Activated naive CD4-positive, alpha-beta T cell treated with anti-CD3 and anti-CD28 coated beads for 36 hours (primary cell): Measurements from ENCODE around the gene SSR1. TPM values are rescaled to one million over a fixed set of nuclear protein-coding genes. Genes with fewer than 3 reads are reported as not detected.
A peak's percentile ranks its signal among the peaks of the same experiment; 100 is the strongest.

Experiments
- CTCF ChIA-PET: fragments of 350-600 bp; sonication (Branson Sonifier 250); formaldehyde crosslinking; loops from one replicate; lab custom pipeline; 2021; ENCODE audit warnings: antibody characterized with exemption; lab: Charles Lee
- DNase-seq: peaks from one replicate; pipeline ENCODE4 v3.0.0-alpha.2; 2020
- H3K27ac Mint-ChIP-seq: one replicate; pipeline ENCODE4 v1.8.0; 2021; ENCODE audit warnings: mild to moderate bottlenecking, mixed read lengths
- H3K27me3 Mint-ChIP-seq: one replicate; pipeline ENCODE4 v1.8.0; 2021; ENCODE audit warnings: low read depth, mixed read lengths
- H3K36me3 Mint-ChIP-seq: one replicate; pipeline ENCODE4 v1.8.0; 2021; ENCODE audit warnings: low read depth, mixed read lengths
- H3K4me1 Mint-ChIP-seq: one replicate; pipeline ENCODE4 v1.8.0; 2021; ENCODE audit warnings: low read depth, mixed read lengths
- H3K4me3 Mint-ChIP-seq: one replicate; pipeline ENCODE4 v1.8.0; 2021; ENCODE audit warnings: mild to moderate bottlenecking, moderate library complexity, mixed read lengths
- H3K9me3 Mint-ChIP-seq: one replicate; pipeline ENCODE4 v1.8.0; 2021; ENCODE audit warnings: mixed read lengths
- intact Hi-C: fragments of 100-400 bp; cut with micrococcal nuclease; formaldehyde crosslinking; loops from one replicate; pipeline ENCODE4 v1.15.1; 2023
- total RNA-seq, 2 experiments: library from RNA; stranded (reverse); gene quantifications; one replicate each; pipeline ENCODE4 v1.2.3, GENCODE V29; 2021

The SSR1 gene
- total RNA-seq, 2 experiments from 2014 or later = 116 to 121 TPM

DNA sequence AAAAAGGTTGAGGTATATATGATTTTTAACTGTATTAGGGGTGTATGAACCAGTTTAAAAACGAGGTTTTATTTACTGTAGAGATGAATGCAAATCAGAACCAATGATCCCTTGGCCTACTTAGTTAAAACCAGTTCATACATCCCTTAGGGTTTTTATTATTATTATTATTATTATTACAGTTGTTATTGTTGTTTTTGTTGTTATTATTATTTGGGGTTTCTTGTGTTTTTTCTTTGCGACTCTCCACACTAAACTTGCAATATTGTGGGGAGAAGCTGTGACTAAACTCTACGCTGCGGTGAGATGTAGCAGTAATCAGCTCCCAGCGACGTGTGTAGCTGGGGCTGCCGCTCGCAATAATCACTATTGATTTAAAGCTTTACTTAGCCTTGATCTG is 62.2 kb downstream of the SSR1 start:
- Mint-ChIP-seq H3K27ac (no peak overlapping the region), H3K36me3 (peaks cover 12% of the 10 kb centered on the region), H3K9me3 (peaks cover 7% of the 10 kb centered on the region), H3K4me1 (no peaks in the 10 kb centered on the region), H3K27me3 (no peaks in the 10 kb centered on the region), H3K4me3 (no peak overlapping the region)
- no peak for DNase-seq
- intact Hi-C loops = no loop called here
- CTCF ChIA-PET = no interaction called here

GRCh38 chr6:7249946-7250643 is 62.9 kb downstream of the SSR1 start:
- H3K4me3 Mint-ChIP-seq = no peak overlapping the region
- DNase-seq = no peak
- no peak overlapping the region for H3K27ac Mint-ChIP-seq
- CTCF ChIA-PET = interaction anchor here (1.4 kb wide), 1 partner anchor 573 kb away, joined by 4 read pairs; no protein-coding TSS in a partner anchor
- peaks cover 12% of the 10 kb centered on the region for H3K36me3 Mint-ChIP-seq
- no peaks in the 10 kb centered on the region for H3K4me1 Mint-ChIP-seq
- intact Hi-C loops = no loop called here
- no peaks in the 10 kb centered on the region for H3K9me3 Mint-ChIP-seq
- H3K27me3 Mint-ChIP-seq = no peaks in the 10 kb centered on the region

DNA sequence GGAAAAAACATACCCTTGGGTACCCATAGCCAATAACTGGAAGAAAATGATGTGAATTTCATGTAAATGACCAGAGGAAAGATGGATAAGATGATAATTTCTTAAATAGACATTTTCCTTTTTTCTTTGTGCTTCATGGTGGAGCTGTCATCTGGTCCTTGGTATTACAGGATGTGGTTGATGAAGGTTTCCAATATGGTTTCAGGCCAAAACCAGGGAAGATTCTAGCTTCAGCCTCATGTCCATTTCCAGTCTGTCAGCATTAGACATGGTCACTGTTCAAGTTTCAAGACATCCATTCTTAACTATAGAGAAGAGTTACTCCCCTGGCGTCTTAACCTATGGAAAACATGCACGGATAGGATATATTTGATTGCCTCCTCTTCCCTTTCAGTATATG is 63.6 kb downstream of the SSR1 start:
- no peak for DNase-seq
- H3K4me3 Mint-ChIP-seq = no peak overlapping the region
- H3K27ac Mint-ChIP-seq = no peak overlapping the region
- no peaks in the 10 kb centered on the region for H3K9me3 Mint-ChIP-seq
- CTCF ChIA-PET = interaction anchor here (1.4 kb wide), 1 partner anchor 572 kb away, joined by 4 read pairs; no protein-coding TSS in a partner anchor
- intact Hi-C loops = no loop called here
- peaks cover 12% of the 10 kb centered on the region for H3K36me3 Mint-ChIP-seq
- no peaks in the 10 kb centered on the region for H3K27me3 Mint-ChIP-seq
- H3K4me1 Mint-ChIP-seq = no peaks in the 10 kb centered on the region

DNA sequence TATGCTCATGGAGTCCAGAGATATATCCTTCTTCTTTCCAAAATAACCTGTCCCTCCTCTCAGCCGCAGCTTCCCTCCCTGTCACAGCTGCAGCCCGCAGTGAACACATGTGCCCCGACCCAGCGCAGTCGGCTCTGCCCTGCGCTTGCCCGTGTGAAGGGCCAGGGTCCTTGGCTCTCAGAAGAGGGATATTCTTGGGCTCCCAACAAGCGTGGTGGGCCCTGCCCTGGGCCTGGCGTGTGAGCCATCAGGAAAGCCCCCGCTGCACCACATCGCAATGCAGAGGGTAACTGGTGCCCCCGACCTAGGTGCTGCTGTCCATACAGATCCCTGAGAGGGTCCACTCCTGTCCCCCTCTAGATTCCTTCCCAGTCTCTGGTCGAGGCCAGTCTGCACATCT is 65.2 kb downstream of the SSR1 start:
- Mint-ChIP-seq H3K4me1 (peaks cover 7% of the 10 kb centered on the region), H3K36me3 (peaks cover 12% of the 10 kb centered on the region), H3K4me3 (no peak overlapping the region), H3K27ac (no peak overlapping the region), H3K9me3 (no peaks in the 10 kb centered on the region), H3K27me3 (no peaks in the 10 kb centered on the region)
- intact Hi-C loops = no loop called here
- no peak for DNase-seq
- CTCF ChIA-PET = interaction anchor here (1.6 kb wide), 1 partner anchor 523 kb away, joined by 4 read pairs; no protein-coding TSS in a partner anchor

GRCh38 chr6:7247179-7247456 is 65.9 kb downstream of the SSR1 start:
- Mint-ChIP-seq H3K4me3 (no peak overlapping the region), H3K27me3 (no peaks in the 10 kb centered on the region), H3K9me3 (no peaks in the 10 kb centered on the region), H3K27ac (no peak overlapping the region), H3K36me3 (peaks cover 12% of the 10 kb centered on the region), H3K4me1 (peaks cover 12% of the 10 kb centered on the region)
- CTCF ChIA-PET = interaction anchor here (1.6 kb wide), 1 partner anchor 522 kb away, joined by 4 read pairs; no protein-coding TSS in a partner anchor
- DNase-seq = no peak
- intact Hi-C loops = no loop called here

DNA sequence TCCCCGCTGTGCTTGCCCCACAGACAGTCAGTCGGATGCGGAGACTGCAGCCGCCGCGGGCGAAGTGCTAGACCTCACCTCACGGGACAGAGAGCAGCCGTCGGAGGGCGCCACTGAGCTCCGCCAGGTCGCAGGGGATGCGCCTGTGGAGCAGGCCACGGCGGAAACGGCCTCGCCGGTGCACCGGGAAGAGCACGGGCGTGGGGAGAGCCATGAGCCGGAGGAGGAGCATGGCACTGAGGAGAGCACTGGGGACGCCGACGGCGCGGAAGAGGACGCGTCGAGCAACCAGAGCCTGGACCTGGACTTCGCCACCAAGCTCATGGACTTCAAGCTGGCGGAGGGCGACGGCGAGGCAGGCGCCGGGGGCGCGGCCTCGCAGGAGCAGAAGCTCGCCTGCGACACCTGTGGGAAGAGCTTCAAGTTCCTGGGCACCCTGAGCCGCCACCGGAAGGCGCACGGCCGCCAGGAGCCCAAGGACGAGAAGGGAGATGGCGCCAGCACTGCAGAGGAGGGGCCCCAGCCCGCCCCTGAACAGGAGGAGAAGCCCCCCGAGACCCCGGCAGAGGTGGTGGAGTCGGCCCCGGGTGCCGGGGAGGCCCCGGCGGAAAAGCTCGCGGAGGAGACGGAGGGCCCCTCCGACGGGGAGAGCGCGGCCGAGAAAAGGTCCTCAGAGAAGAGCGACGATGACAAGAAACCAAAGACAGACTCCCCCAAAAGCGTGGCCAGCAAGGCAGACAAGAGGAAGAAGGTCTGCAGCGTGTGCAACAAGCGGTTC is 66.4 kb downstream of the SSR1 start:
- Mint-ChIP-seq H3K27ac (no peak overlapping the region), H3K4me3 (no peak overlapping the region), H3K4me1 (peaks cover 14% of the 10 kb centered on the region), H3K9me3 (no peaks in the 10 kb centered on the region), H3K36me3 (peaks cover 12% of the 10 kb centered on the region), H3K27me3 (no peaks in the 10 kb centered on the region)
- CTCF ChIA-PET = interaction anchor here (1.0 to 1.6 kb wide), 2 partner anchors 522 to 523 kb away, joined by 3 to 4 read pairs; no protein-coding TSS in a partner anchor
- no peak for DNase-seq
- intact Hi-C loops = no loop called here

DNA sequence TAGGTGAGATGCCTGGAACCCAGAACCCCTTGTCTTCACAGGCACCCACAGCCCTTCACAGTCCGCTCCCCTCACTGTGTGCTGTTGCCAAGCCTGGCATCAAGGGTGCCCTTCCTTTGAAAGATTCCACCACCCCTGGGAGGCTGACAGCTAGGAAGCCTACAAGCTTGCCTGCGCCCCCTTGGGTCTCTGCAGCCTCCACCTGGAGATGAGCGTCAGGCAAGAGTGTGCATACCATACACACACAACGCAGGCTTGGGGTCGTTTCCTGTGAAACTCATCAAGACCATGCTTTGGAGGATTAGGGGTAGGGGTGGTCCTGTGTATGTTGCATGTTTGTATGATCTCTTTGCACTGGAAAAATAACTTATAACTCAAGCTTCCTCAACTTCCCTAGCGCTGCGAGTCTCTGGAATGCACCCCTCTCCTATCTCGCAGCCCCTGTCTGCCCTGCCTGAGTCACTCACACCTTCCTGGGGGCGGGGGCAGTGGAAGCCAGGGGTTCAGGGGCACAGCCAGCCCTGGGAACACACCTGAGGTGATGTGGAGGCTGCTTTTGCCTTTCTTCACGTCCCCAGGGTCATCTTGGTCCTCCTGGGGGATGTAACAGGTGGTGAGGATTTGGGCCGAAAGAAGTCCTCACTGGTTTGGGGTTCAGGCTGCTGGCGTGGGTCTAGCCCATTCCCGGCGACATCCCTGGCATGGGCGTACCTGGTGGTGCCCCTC is 67.2 kb downstream of the SSR1 start:
- H3K4me3 Mint-ChIP-seq = no peak overlapping the region
- DNase-seq = no peak
- CTCF ChIA-PET = interaction anchor here (1.0 to 1.4 kb wide), 2 partner anchors 522 to 569 kb away, joined by 3 to 4 read pairs; no protein-coding TSS in a partner anchor
- H3K9me3 Mint-ChIP-seq = no peaks in the 10 kb centered on the region
- no peaks in the 10 kb centered on the region for H3K27me3 Mint-ChIP-seq
- peaks cover 9% of the 10 kb centered on the region for H3K36me3 Mint-ChIP-seq
- no peak overlapping the region for H3K27ac Mint-ChIP-seq
- intact Hi-C loops = no loop called here
- peaks cover 14% of the 10 kb centered on the region for H3K4me1 Mint-ChIP-seq

DNA sequence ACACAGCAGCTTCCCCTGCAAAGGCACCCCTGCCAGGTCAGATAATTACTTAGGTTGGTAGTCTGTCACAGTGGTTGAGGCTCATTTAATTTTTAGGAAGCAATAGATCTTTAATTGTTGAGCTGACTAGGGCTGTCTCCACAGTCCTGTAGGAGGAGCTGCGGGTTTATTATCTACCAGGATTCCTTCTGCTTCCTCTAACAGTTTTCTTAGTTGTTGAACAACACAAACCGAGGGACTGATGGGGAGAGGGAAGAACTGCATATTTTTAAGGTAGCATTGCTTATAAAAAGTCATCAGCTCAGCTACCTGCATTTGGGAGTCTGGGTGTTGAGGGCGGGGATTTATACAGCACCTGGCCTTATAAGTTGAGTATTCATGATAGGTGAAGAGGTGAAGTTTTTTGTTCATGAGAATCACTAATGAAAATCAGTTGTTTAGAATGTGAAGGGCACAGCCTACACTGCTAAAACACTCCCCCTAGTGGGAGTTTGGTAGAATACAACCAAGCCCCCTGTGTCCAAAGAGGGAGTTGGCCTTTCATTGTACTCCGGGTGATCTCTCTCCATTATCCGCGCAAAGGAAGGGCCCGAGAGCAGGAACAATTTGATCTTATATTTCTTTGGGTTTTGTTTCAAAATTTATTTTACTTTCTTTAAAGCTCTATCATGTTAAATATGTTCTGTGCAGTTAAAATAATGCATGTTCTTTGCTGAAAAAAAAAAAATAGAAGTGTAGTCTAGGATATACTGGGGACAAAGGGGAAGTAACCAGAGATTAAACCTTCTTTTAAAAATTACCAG is 69.6 kb downstream of the SSR1 start:
- CTCF ChIA-PET = interaction anchor here (0.6 to 2.0 kb wide), 36 partner anchors 9 to 567 kb away, joined by 3 to 14 read pairs (median 4); no protein-coding TSS in a partner anchor
- H3K36me3 Mint-ChIP-seq = peaks cover 5% of the 10 kb centered on the region
- no peaks in the 10 kb centered on the region for H3K9me3 Mint-ChIP-seq
- peak; percentile 64 for DNase-seq
- no peak overlapping the region for H3K27ac Mint-ChIP-seq
- intact Hi-C loops = loop anchor here (1.0 to 5.0 kb wide), 6 partner anchors 326 to 686 kb away; no protein-coding TSS in a partner anchor
- peaks cover 19% of the 10 kb centered on the region for H3K4me1 Mint-ChIP-seq
- H3K4me3 Mint-ChIP-seq = no peak overlapping the region
- no peaks in the 10 kb centered on the region for H3K27me3 Mint-ChIP-seq

GRCh38 chr6:7242835-7243178 is 70.2 kb downstream of the SSR1 start:
- Mint-ChIP-seq H3K9me3 (no peaks in the 10 kb centered on the region), H3K4me3 (no peak overlapping the region), H3K27ac (no peak overlapping the region), H3K4me1 (peaks cover 20% of the 10 kb centered on the region), H3K36me3 (peaks cover 2% of the 10 kb centered on the region), H3K27me3 (no peaks in the 10 kb centered on the region)
- CTCF ChIA-PET = interaction anchor here (0.6 to 2.0 kb wide), 22 partner anchors 8 to 566 kb away, joined by 3 to 14 read pairs (median 4); no protein-coding TSS in a partner anchor
- intact Hi-C loops = loop anchor here (1.0 to 5.0 kb wide), 6 partner anchors 326 to 686 kb away; no protein-coding TSS in a partner anchor
- DNase-seq = no peak

DNA sequence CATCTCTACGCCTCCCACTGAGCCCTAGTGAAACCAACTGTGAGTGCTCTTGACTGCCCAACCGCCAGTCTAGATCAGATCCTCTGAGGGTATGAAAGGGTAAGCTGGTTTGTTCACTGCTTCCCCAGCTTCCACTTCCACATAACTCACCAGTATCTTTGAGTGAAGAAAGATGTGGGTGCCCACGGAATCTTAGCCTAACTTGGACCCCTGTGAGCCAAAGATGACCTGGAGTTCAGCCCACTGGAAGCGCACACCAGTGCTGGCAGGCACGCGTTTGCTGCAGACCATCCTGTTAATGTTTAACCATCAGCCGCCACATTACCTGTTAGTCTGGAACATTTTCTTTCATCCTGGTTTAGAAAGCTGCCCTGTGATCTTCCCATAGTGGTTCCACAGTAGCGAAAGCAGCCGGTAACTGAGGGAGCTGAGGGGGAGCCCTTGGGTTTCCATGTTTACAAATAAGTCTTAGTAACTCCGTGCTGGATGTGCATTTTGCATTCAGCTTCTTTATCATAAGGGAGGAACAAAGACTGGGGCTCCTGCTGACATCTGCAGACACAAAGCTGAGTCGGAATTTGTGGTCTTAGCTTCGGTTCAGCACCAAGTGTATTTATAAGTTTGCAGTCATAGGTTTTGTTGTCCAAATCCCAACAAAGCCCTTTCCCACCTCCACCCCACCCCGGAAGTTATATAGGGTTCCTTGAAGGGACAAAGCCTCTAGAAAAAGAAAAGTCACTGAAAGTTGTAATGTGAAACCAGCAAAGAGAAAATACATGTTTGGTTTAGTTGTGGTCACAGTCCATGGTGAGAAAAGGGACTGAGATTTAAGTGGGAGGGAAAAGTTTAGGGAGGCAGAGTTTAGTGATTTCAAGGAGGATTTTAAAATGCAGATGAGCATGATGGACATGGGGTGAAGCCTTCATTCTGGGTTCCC is 71.0 kb downstream of the SSR1 start:
- no peak overlapping the region for H3K27ac Mint-ChIP-seq
- CTCF ChIA-PET = interaction anchor here (0.7 to 2.0 kb wide), 7 partner anchors 10 to 529 kb away, joined by 3 to 14 read pairs (median 6); no protein-coding TSS in a partner anchor
- H3K36me3 Mint-ChIP-seq = peaks cover 2% of the 10 kb centered on the region
- peaks cover 21% of the 10 kb centered on the region for H3K4me1 Mint-ChIP-seq
- DNase-seq = no peak
- intact Hi-C loops = loop anchor here (5.0 kb wide), 1 partner anchor 325 kb away; no protein-coding TSS in a partner anchor
- no peaks in the 10 kb centered on the region for H3K27me3 Mint-ChIP-seq
- H3K9me3 Mint-ChIP-seq = no peaks in the 10 kb centered on the region
- no peak overlapping the region for H3K4me3 Mint-ChIP-seq
